Activated CD4-positive, alpha-beta T cell treated with anti-CD3 and anti-CD28 coated beads, Interleukin-10, Interleukin-2, amounts not matched to agents 100 ng/mL and 50 ng/mL, durations not matched to agents 16 hours and 8 hours (primary cell): ENCODE data around the gene FBXO2.

Source experiments
- DNase-seq: peaks from one replicate; pipeline ENCODE4 v3.0.0-alpha.2; 2020

FBXO2 gene

GRCh38 chr1:11681071-11681771 lies 27.0 kb upstream of the FBXO2 start, which contains the start of gene MAD2L2:
Gene MAD2L2 (minus strand): TSS chr1:11681148. CDS start chr1:11680601, 547 bp downstream.
- peak; percentile 92 for DNase-seq

DNA sequence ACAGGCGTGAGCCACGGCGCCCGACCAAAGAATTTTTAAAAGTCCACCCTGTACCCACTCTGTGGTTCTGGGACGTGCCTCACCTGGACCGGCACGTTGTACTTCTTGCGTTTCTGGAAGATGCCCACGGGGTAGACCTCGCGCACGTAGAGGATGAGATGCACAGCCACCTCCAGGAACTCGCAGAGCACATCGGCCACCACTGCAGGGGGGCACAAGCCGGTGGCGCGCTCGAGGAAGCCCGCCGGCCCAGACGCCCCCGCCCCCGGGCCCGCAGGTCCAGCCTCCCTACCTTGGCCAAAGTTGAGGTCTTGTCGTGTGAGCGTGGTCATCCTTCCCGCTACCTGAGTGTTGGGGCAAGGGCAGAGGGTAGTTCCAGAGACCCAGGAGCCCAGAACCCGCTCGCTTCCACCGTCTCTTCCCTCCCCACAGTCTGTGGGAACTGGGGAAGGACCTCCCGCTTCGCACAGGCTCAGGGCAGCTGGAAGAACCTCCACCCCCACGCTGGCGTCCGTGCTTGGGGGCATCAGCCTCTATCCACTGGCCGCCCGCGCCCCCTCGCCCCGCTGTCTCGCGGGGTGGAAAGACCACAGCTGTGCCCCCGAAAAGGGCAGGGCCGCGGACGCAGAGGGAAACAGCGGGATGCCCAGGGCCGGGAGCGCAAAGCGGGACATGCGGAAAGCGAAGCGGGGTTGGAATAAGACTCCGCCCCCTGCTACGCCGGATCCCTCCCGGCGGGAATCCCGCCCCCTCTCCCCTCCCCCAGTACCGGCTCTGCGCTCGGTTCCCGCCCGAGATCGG lies 26.2 kb upstream of the FBXO2 start:
- DNase-seq: no peak

GRCh38 chr1:11678442-11678841 lies 24.2 kb upstream of the FBXO2 start:
- DNase-seq: no peak

GRCh38 chr1:11676386-11677103 lies 22.3 kb upstream of the FBXO2 start:
- DNase-seq: no peak

DNA sequence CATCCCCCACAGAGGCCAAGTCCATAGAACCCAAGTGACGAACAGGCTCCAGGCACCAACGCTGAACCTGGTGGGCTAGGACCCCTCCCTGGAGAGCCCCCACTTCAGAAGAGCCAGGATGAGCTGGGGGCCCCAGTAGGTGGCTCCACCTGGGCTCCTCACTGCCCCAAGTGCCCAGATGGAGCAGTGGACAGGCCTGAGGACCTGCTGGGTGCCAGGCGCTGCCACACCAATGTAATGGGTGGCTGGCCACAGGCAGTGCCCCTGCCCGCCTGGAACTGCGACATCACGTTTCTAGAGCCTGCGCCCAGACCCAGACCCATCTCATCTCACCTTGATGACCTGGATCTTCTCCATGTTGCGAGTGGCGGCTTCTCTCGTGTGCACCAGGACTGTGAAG lies 21.1 kb upstream of the FBXO2 start:
- no peak for DNase-seq

DNA sequence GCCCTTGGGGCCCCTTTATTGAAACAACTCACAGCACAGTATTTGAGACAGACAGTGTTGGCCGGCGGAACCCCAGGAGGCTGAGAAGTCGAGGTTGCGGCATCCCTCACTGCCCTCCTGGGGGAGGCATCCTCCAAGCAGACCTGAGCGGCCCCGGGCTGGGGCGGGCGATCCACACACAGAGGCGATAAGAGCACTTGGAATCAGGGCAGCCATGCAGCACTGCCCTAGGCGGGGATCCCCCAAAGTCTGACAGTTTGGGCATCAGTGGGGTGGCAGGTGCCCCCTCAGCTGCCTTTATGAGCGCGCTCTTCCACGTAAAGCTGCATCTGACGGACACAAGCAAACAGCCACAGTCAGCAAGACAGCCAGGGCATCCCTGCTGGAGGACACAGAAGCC lies 20.3 kb upstream of the FBXO2 start:
- DNase-seq: no peak

DNA sequence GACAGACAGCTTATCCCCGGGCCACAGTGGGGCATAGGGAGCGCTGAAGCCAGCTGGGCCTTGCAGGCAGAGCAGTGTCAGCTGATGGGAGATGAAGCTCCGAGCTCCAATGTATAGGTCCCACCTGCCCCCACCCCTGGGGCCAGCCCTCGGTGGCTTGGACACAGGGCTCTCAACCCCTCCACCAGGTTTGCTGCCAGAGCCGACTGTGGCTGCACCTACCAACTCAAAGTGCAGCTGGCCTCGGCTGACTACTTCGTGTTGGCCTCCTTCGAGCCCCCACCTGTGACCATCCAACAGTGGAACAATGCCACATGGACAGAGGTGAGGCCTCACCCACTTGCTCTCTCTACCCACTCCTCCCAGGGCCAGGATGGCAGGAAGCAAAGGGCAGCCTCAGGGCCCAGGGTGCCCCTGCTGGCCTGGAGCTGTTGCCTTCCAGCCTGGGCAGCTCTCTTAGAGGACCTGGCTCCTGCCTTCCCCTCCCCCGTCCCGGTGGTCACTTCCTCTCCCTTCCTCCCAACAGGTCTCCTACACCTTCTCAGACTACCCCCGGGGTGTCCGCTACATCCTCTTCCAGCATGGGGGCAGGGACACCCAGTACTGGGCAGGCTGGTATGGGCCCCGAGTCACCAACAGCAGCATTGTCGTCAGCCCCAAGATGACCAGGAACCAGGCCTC lies 19.0 kb upstream of the FBXO2 start:
- DNase-seq: no peak

DNA sequence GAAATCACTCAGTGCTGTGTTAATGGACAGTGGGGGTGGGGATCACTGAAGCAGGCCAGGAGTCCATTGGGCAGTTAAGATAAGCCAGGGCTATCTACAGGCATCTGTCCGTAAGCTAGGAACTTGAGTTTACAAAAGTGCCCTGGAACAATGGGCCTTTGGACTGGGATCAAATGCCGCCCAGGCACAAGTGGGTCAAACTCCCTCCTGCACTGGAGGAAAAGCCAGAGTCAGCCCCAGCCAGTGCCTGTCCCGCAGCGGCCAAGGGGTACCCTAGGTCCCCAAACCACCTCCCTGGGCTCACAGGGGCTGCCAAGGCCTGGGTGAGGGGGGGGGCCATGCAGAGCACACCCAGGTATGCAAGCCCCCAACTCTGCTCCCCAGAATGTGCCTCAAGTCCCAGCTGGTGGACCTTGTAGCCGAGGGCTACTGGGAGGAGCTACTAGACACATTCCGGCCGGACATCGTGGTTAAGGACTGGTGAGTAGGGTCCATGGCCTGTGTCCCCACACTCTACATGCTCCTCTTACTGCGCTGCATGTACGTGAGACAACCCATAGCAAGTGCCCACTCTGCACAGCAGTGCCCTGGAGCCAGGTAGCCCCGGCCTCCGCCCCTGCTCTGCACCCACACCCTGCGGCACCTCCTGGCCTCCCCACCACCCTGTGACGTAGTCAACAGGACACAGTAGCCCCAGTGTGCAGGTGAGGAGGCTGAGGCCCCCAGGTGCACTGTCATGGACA lies 17.5 kb upstream of the FBXO2 start:
- DNase-seq: no peak

- DNase-seq: no peak
These were observed 16.9 kb upstream of the FBXO2 start for GRCh38 chr1:11671205-11671543.

GRCh38 chr1:11670747-11671146 lies 16.5 kb upstream of the FBXO2 start:
- DNase-seq: no peak

DNA sequence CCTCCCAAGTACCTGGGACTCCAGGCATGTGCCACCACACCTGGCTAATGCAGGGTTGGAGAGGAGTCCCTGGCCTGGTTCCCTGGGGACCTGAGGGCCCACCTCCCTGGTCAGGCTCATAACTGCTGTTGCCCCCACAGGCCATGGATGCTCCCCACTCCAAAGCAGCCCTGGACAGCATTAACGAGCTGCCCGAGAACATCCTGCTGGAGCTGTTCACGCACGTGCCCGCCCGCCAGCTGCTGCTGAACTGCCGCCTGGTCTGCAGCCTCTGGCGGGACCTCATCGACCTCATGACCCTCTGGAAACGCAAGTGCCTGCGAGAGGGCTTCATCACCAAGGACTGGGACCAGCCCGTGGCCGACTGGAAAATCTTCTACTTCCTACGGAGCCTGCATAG lies 14.3 kb upstream of the FBXO2 start:
- no peak for DNase-seq

- DNase-seq: peak; percentile 77
These were observed 10.3 kb upstream of the FBXO2 start for GRCh38 chr1:11664336-11665065.

- DNase-seq: no peak
These were observed 6.9 kb upstream of the FBXO2 start for GRCh38 chr1:11661103-11661502.

GRCh38 chr1:11659748-11660147 lies 5.5 kb upstream of the FBXO2 start:
- DNase-seq: no peak

- no peak for DNase-seq
These were observed 4.3 kb upstream of the FBXO2 start for GRCh38 chr1:11658542-11658941.

DNA sequence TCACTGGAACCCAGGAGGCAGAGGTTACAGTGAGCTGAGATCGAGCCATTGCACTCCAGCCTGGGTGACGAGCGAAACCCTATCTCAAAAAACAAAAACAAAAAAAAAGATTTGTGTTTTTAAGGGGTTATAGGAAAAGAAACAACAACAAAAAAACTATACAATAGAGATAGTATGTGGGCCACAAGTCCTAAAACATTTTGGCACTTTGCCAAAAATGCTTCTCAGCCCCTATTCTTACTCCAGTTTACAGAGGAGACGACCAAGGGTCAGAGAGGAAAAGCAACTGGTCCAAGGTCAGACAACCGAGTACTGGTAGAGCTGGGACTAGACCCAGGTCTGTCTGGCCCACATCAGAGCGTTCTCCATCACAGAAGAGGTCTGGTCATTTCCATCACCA lies 3.4 kb upstream of the FBXO2 start:
- no peak for DNase-seq

- DNase-seq: no peak
These were observed 945 bp upstream of the FBXO2 start for GRCh38 chr1:11654939-11655808.

DNA sequence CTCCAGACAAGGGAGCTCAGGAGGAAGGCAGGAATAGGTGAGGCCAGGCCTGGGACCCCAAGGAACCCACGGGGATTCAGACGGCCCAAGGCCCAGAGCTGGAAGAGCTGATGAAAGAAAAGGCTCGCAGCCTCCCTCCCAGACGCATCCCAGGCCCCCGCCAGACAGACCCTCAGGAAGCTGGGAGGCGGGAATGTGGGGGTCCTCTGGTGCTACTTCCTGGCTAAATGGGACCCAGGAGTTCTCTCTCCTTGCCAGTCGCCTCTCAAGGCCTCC lies 430 bp downstream of the FBXO2 start:
- no peak for DNase-seq

DNA sequence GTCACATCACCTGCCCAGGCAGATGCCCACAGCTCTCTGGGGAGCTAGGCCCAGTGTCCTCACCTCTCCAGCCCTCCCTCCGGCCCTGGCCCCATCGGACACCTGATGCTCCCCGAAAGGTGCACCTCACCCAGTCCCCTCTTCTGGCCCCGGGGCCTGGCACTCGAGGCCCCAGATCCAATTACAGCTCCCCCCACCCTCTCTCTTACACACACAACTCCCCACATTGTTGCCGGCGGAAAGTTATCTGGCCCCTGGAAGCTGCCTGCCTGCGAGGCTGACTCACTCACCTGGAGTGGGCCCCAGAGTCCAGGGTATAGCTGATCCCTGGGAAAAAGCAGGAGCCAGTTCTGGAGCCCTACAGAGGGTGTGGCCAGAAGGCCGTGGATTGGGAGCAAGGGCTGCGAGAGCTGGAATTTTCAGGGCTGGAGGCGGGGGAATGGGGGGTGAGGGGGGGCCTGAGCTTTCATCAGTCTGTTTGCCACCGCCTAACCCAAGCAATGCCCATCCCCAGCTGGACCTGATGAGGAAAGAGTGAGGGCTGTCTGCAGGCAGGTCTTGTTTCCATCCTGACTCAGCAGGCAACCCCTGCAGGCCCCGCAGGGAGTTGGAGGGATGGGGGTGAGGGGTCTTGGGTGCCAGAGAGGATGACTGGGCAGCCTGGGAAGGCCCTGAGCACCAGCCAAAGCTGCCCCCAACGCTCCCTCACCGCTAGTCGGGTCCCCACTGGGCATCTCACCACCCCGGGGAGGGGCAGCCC lies 948 bp downstream of the FBXO2 start:
- DNase-seq: no peak

DNA sequence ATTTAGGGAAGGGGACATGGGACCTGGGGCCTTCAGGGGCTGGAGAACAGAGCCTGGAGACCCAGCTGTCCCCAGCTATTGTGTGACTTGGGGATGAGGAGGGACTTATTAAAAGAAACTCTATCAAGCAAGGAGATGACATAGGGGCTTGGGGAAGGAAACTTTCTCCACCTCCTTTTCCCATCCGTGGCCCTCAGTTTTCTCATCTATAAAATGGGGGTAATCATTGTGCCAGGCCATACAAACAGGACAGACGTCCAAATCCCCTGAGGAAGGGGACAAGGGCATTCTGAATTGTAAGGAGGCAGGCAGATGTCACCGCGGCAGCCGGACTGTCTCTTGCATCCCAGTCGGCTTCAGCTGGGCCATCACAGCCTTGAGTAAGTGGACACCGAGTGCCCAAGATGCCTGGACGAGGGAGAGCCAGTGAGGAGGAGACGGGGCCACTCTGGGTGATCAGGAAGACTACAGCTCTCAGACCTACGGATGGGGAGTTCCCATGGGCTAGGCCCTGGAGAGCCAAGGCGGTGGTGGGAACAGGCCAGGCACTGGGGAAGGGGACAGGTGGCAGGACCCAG lies 1.9 kb downstream of the FBXO2 start:
- DNase-seq: no peak
